ENCODE data around the gene TEP1.
"Not testable (repeated sequence)": the region's sequence is repeated elsewhere in the genome, so short reads cannot be mapped to it uniquely, and the experiment has no call there.

Gene TEP1

GRCh38 chr14:20350860-20351259 is 62.4 kb downstream of the TEP1 start:
- DNase-seq (ENCODE audit: insufficient read length, low spot score): no peak
- FAIRE-seq: no peak

GRCh38 chr14:20350282-20350681 is 63.0 kb downstream of the TEP1 start:
- TF ChIP-seq POLR2A (IDR thresholded peaks at IDR 0.05; ENCODE audit: low read depth, low read length): no peak
- FAIRE-seq (no peak), DNase-seq (ENCODE audit: insufficient read length, low spot score) (no peak)

More at GRCh38 chr14:20350860-20351259, 62.4 kb downstream of the TEP1 start:
- no peak for TF ChIP-seq POLR2A (IDR thresholded peaks at IDR 0.05; ENCODE audit: low read depth, low read length)

GRCh38 chr14:20347747-20348146 is 65.6 kb downstream of the TEP1 start:
- FAIRE-seq (no peak), DNase-seq (ENCODE audit: insufficient read length, low spot score) (no peak)
- no peak for TF ChIP-seq POLR2A (IDR thresholded peaks at IDR 0.05; ENCODE audit: low read depth, low read length)

- TF ChIP-seq POLR2A (IDR thresholded peaks at IDR 0.05; ENCODE audit: low read depth, low read length): no peak
- no peak for DNase-seq (ENCODE audit: insufficient read length, low spot score)
- FAIRE-seq: no peak
Observed at GRCh38 chr14:20346713-20347112, 66.6 kb downstream of the TEP1 start.

GRCh38 chr14:20345366-20345765 is 67.9 kb downstream of the TEP1 start:
- FAIRE-seq: no peak
- no peak for TF ChIP-seq POLR2A (IDR thresholded peaks at IDR 0.05; ENCODE audit: low read depth, low read length)
- no peak for DNase-seq (ENCODE audit: insufficient read length, low spot score)

GRCh38 chr14:20343862-20344220 is 69.5 kb downstream of the TEP1 start:
- no peak for DNase-seq (ENCODE audit: insufficient read length, low spot score)
- no peak for TF ChIP-seq POLR2A (IDR thresholded peaks at IDR 0.05; ENCODE audit: low read depth, low read length)
- no peak for FAIRE-seq

- FAIRE-seq (peak; percentile 58), DNase-seq (ENCODE audit: insufficient read length, low spot score) (peak; percentile 38)
- TF ChIP-seq POLR2A (IDR thresholded peaks at IDR 0.05; ENCODE audit: low read depth, low read length): peak; percentile 24; the same call in 1 of the 2 replicates
Observed at GRCh38 chr14:20343092-20343861, 70.0 kb downstream of the TEP1 start, which contains the start of gene PARP2. Gene PARP2 (plus strand): TSS chr14:20343635. CDS start chr14:20343642, 7 bp downstream.

GRCh38 chr14:20341646-20342045 is 71.7 kb downstream of the TEP1 start:
- no peak for FAIRE-seq
- no peak for TF ChIP-seq POLR2A (IDR thresholded peaks at IDR 0.05; ENCODE audit: low read depth, low read length)
- no peak for DNase-seq (ENCODE audit: insufficient read length, low spot score)

GRCh38 chr14:20341032-20341431 is 72.3 kb downstream of the TEP1 start:
- DNase-seq (ENCODE audit: insufficient read length, low spot score); FAIRE-seq: not testable (repeated sequence)

GRCh38 chr14:20334017-20334416 is 79.3 kb downstream of the TEP1 start:
- no peak for TF ChIP-seq POLR2A (IDR thresholded peaks at IDR 0.05; ENCODE audit: low read depth, low read length)
- no peak for DNase-seq (ENCODE audit: insufficient read length, low spot score)
- no peak for FAIRE-seq

- DNase-seq (ENCODE audit: insufficient read length, low spot score) (no peak), FAIRE-seq (no peak)
- TF ChIP-seq POLR2A (IDR thresholded peaks at IDR 0.05; ENCODE audit: low read depth, low read length): no peak
Observed at GRCh38 chr14:20333494-20333841, 79.8 kb downstream of the TEP1 start.

GRCh38 chr14:20332788-20333493 is 80.4 kb downstream of the TEP1 start, which contains the start of gene CCNB1IP1:
Gene CCNB1IP1 (minus strand): TSS chr14:20333279. CDS start chr14:20316523, 16,756 bp downstream.
- DNase-seq (ENCODE audit: insufficient read length, low spot score) (peak; percentile 5), FAIRE-seq (no peak)
- TF ChIP-seq POLR2A (IDR thresholded peaks at IDR 0.05; ENCODE audit: low read depth, low read length): no peak

GRCh38 chr14:20332431-20332787 is 80.9 kb downstream of the TEP1 start:
- FAIRE-seq (no peak), DNase-seq (ENCODE audit: insufficient read length, low spot score) (no peak)

GRCh38 chr14:20331053-20331613 is 82.2 kb downstream of the TEP1 start:
- DNase-seq (ENCODE audit: insufficient read length, low spot score) (no peak), FAIRE-seq (no peak)
- TF ChIP-seq POLR2A (IDR thresholded peaks at IDR 0.05; ENCODE audit: low read depth, low read length): no peak

More at GRCh38 chr14:20332431-20332787, 80.9 kb downstream of the TEP1 start:
- TF ChIP-seq POLR2A (IDR thresholded peaks at IDR 0.05; ENCODE audit: low read depth, low read length): no peak
